Caco-2 (cell line): ENCODE results near the gene COL5A1. TPM values are rescaled to one million over a fixed set of nuclear protein-coding genes. Genes with fewer than 3 reads are reported as not detected.
A peak's percentile ranks its signal among the peaks of the same experiment; 100 is the strongest.

Experiments
- BruUV-seq: library from RNA; stranded (reverse); fragments of 400-500 nt; replicated peaks from 2 replicates; lab custom pipeline; 2021; lab: Mats Ljungman, UMichigan
- CTCF ChIA-PET: fragments of 300-600 bp; sonication (Branson Sonifier 250); formaldehyde crosslinking; loops from one replicate; lab custom pipeline; 2022; ENCODE audit warnings: antibody characterized with exemption; lab: Charles Lee
- POLR2A ChIA-PET: fragments of 300-600 bp; sonication (Branson Sonifier 250); formaldehyde crosslinking; loops from one replicate; lab custom pipeline; 2022; ENCODE audit warnings: antibody characterized with exemption; lab: Charles Lee
- DNase-seq, 2 experiments: peaks; one replicate each; pipeline versions ENCODE4 v3.0.0 to v3.0.0-alpha.2; 2020 to 2022
- H3K27me3 ChIP-seq: replicated peaks from 2 replicates; pipeline ENCODE4 v1.6.0; 2011; ENCODE audit warnings: low read length; ENCODE audit not compliant: control insufficient read depth, insufficient read depth
- H3K36me3 ChIP-seq: 2 replicates; pipeline ENCODE4 v1.5.1; 2011; ENCODE audit warnings: low read length; ENCODE audit not compliant: control insufficient read depth, insufficient read depth
- H3K4me1 ChIP-seq: fragments of 250-450 bp; sonication (Bioruptor Pico); 2 replicates; pipeline ENCODE4 v1.5.1; 2020; ENCODE audit warnings: mild to moderate bottlenecking
- H3K4me3 ChIP-seq: 2 replicates; pipeline ENCODE4 v1.5.1; 2011; ENCODE audit warnings: low read depth, mild to moderate bottlenecking, control low read depth, low read length
- H3K9me3 ChIP-seq: fragments of 250-450 bp; sonication (Bioruptor Pico); 2 replicates; pipeline ENCODE4 v1.5.1; 2020; ENCODE audit warnings: mild to moderate bottlenecking, moderate library complexity
- H3K27ac Mint-ChIP-seq: one replicate; pipeline ENCODE4 v1.8.0; 2022; ENCODE audit warnings: mixed read lengths; ENCODE audit not compliant: unreplicated experiment
- H3K27me3 Mint-ChIP-seq: one replicate; pipeline ENCODE4 v1.8.0; 2022; ENCODE audit warnings: mixed read lengths; ENCODE audit not compliant: insufficient read depth, unreplicated experiment
- H3K36me3 Mint-ChIP-seq: one replicate; pipeline ENCODE4 v1.8.0; 2022; ENCODE audit warnings: mild to moderate bottlenecking, mixed read lengths; ENCODE audit not compliant: insufficient read depth, unreplicated experiment
- H3K4me1 Mint-ChIP-seq: one replicate; pipeline ENCODE4 v1.8.0; 2022; ENCODE audit warnings: low read depth, mixed read lengths; ENCODE audit not compliant: unreplicated experiment
- H3K4me3 Mint-ChIP-seq: one replicate; pipeline ENCODE4 v1.8.0; 2022; ENCODE audit warnings: mild to moderate bottlenecking, moderate library complexity, mixed read lengths; ENCODE audit not compliant: unreplicated experiment
- H3K9me3 Mint-ChIP-seq: one replicate; pipeline ENCODE4 v1.8.0; 2022; ENCODE audit warnings: mixed read lengths; ENCODE audit not compliant: unreplicated experiment
- CTCF ChIP-seq, 2 experiments: fragments of 200-600 bp in 1 of 2; IDR thresholded peaks; 1 replicate in 1 of 2; 2 replicates in 1 of 2; pipeline versions ENCODE4 v1.5.1 to v1.8.0; 2011 to 2022; ENCODE audit warnings: antibody characterized with exemption in 1 of 2, control low read depth in 1 of 2, inconsistent platforms in 1 of 2, low read depth in 1 of 2, low read length in 1 of 2, mild to moderate bottlenecking in 1 of 2, moderate library complexity in 1 of 2; ENCODE audit not compliant: insufficient read depth in 1 of 2, severe bottlenecking in 1 of 2, unreplicated experiment in 1 of 2
- intact Hi-C: fragments of 100-400 bp; cut with micrococcal nuclease; formaldehyde crosslinking; loops from one replicate; pipeline ENCODE4 v1.10.0; 2022; ENCODE audit not compliant: unreplicated experiment
- total RNA-seq: library from RNA; stranded (reverse); gene quantifications from 2 replicates; pipeline ENCODE4 v1.2.3, GENCODE V29; 2022

COL5A1 gene
- total RNA-seq, 1 experiment from 2014 or later: 4.8 TPM

GRCh38 chr9:134852906-134853654, 211.5 kb downstream of the COL5A1 start:
- ChIA-PET CTCF (no interaction called here), POLR2A (no interaction called here)
- Mint-ChIP-seq H3K4me1 (no peaks in the 10 kb centered on the region), H3K36me3 (no peaks in the 10 kb centered on the region), H3K27ac (no peak overlapping the region), H3K27me3 (peaks cover 6% of the 10 kb centered on the region), H3K4me3 (no peak overlapping the region), H3K9me3 (peaks cover 9% of the 10 kb centered on the region)
- DNase-seq: peak in 1 of 2 experiments; percentile 14
- BruUV-seq: no TSS peak
- Histone ChIP-seq H3K9me3 (no peaks in the 10 kb centered on the region), H3K4me3 (no peak overlapping the region), H3K4me1 (no peaks in the 10 kb centered on the region), H3K27me3 (no peaks in the 10 kb centered on the region), H3K36me3 (no peaks in the 10 kb centered on the region)
- intact Hi-C loops: no loop called here
- TF ChIP-seq CTCF (IDR thresholded peaks at IDR 0.05; ENCODE audit: insufficient read depth in 1 of 2, low read depth in 1 of 2, low read length in 1 of 2, severe bottlenecking in 1 of 2, unreplicated experiment in 1 of 2): no peak

GRCh38 chr9:134853893-134854292, 212.3 kb downstream of the COL5A1 start:
- ChIA-PET CTCF (no interaction called here), POLR2A (no interaction called here)
- H3K4me3 Mint-ChIP-seq: no peak overlapping the region

GRCh38 chr9:134854541-134854981, 213.0 kb downstream of the COL5A1 start:
- intact Hi-C loops: no loop called here
- TF ChIP-seq CTCF (IDR thresholded peaks at IDR 0.05; ENCODE audit: insufficient read depth in 1 of 2, low read depth in 1 of 2, low read length in 1 of 2, severe bottlenecking in 1 of 2, unreplicated experiment in 1 of 2): no peak
- Mint-ChIP-seq H3K9me3 (peaks cover 9% of the 10 kb centered on the region), H3K27ac (no peak overlapping the region), H3K27me3 (peaks cover 6% of the 10 kb centered on the region), H3K36me3 (no peaks in the 10 kb centered on the region), H3K4me1 (no peaks in the 10 kb centered on the region), H3K4me3 (no peak overlapping the region)
- no peaks in the 10 kb centered on the region for H3K36me3 ChIP-seq
- no peaks in the 10 kb centered on the region for H3K27me3 ChIP-seq
- ChIA-PET POLR2A (no interaction called here), CTCF (no interaction called here)
- no peak overlapping the region for H3K4me3 ChIP-seq
- H3K4me1 ChIP-seq: no peaks in the 10 kb centered on the region
- no TSS peak for BruUV-seq
- no peak for DNase-seq
- no peaks in the 10 kb centered on the region for H3K9me3 ChIP-seq

More at GRCh38 chr9:134853893-134854292, 212.3 kb downstream of the COL5A1 start:
- intact Hi-C loops: no loop called here
- no peak for DNase-seq
- Mint-ChIP-seq H3K27ac (no peak overlapping the region), H3K4me1 (no peaks in the 10 kb centered on the region), H3K27me3 (peaks cover 6% of the 10 kb centered on the region), H3K9me3 (peaks cover 9% of the 10 kb centered on the region), H3K36me3 (no peaks in the 10 kb centered on the region)
- Histone ChIP-seq H3K4me1 (no peaks in the 10 kb centered on the region), H3K27me3 (no peaks in the 10 kb centered on the region), H3K4me3 (no peak overlapping the region), H3K9me3 (no peaks in the 10 kb centered on the region), H3K36me3 (no peaks in the 10 kb centered on the region)
- no TSS peak for BruUV-seq
- no peak for TF ChIP-seq CTCF (IDR thresholded peaks at IDR 0.05; ENCODE audit: insufficient read depth in 1 of 2, low read depth in 1 of 2, low read length in 1 of 2, severe bottlenecking in 1 of 2, unreplicated experiment in 1 of 2)
